GM18498 (cell line): ENCODE results near the gene EXOSC5.
"Not testable (repeated sequence)": the region's sequence is repeated elsewhere in the genome, so short reads cannot be mapped to it uniquely, and the experiment has no call there.

Source experiments
- ATAC-seq: cut with Tn5 transposase; IDR thresholded peaks from one replicate; pipeline ENCODE4 v1.9.1; 2021; ENCODE audit warnings: mild to moderate bottlenecking, moderate library complexity; ENCODE audit not compliant: unreplicated experiment

The EXOSC5 gene

GRCh38 chr19:41371541-41371940 is 25.6 kb downstream of the EXOSC5 start:
- no peak for ATAC-seq

GRCh38 chr19:41371119-41371518 is 26.0 kb downstream of the EXOSC5 start:
- ATAC-seq, result not testable (repeated sequence)

- ATAC-seq, result no peak
These were observed 27.4 kb downstream of the EXOSC5 start for GRCh38 chr19:41369769-41370168.

GRCh38 chr19:41367848-41368301 is 29.3 kb downstream of the EXOSC5 start:
- no peak for ATAC-seq

- no peak for ATAC-seq
These were observed 31.1 kb downstream of the EXOSC5 start for GRCh38 chr19:41366089-41366488.

GRCh38 chr19:41364524-41365391 is 32.4 kb downstream of the EXOSC5 start:
- ATAC-seq, result no peak

GRCh38 chr19:41363753-41364523 is 33.2 kb downstream of the EXOSC5 start, which contains the start of gene B9D2:
B9D2 (minus strand) TSS chr19:41364149; CDS start chr19:41363519, 630 bp downstream.
- peak; percentile 90 for ATAC-seq

GRCh38 chr19:41363371-41363752 is 33.8 kb downstream of the EXOSC5 start:
- ATAC-seq, result no peak

GRCh38 chr19:41362143-41362847 is 34.9 kb downstream of the EXOSC5 start:
- ATAC-seq, result no peak

GRCh38 chr19:41359741-41360140 is 37.4 kb downstream of the EXOSC5 start:
- ATAC-seq, result no peak

GRCh38 chr19:41357746-41358145 is 39.4 kb downstream of the EXOSC5 start:
- no peak for ATAC-seq

GRCh38 chr19:41356984-41357739 is 40.0 kb downstream of the EXOSC5 start:
- no peak for ATAC-seq

- no peak for ATAC-seq
These were observed 41.4 kb downstream of the EXOSC5 start for GRCh38 chr19:41355802-41356201.

- no peak for ATAC-seq
These were observed 42.1 kb downstream of the EXOSC5 start for GRCh38 chr19:41355035-41355434.

GRCh38 chr19:41354343-41354953 is 42.7 kb downstream of the EXOSC5 start:
- ATAC-seq, result no peak

- ATAC-seq, result peak; percentile 49
These were observed 43.5 kb downstream of the EXOSC5 start, which contains the start of gene TGFB1 for GRCh38 chr19:41353466-41354342. TGFB1 (minus strand) TSS chr19:41353922; CDS start chr19:41353044, 878 bp downstream.

GRCh38 chr19:41352609-41353465 is 44.3 kb downstream of the EXOSC5 start:
- ATAC-seq, result no peak

GRCh38 chr19:41352279-41352608 is 44.9 kb downstream of the EXOSC5 start:
- no peak for ATAC-seq
